HG02973 (cell line): ENCODE results near the gene TIMM22.
"Not testable (repeated sequence)": the region's sequence is repeated elsewhere in the genome, so short reads cannot be mapped to it uniquely, and the experiment has no call there.

Source experiments
- ATAC-seq: cut with Tn5 transposase; IDR thresholded peaks from one replicate; pipeline ENCODE4 v1.9.1; 2021; ENCODE audit warnings: moderate library complexity; ENCODE audit not compliant: unreplicated experiment

TIMM22 gene

DNA sequence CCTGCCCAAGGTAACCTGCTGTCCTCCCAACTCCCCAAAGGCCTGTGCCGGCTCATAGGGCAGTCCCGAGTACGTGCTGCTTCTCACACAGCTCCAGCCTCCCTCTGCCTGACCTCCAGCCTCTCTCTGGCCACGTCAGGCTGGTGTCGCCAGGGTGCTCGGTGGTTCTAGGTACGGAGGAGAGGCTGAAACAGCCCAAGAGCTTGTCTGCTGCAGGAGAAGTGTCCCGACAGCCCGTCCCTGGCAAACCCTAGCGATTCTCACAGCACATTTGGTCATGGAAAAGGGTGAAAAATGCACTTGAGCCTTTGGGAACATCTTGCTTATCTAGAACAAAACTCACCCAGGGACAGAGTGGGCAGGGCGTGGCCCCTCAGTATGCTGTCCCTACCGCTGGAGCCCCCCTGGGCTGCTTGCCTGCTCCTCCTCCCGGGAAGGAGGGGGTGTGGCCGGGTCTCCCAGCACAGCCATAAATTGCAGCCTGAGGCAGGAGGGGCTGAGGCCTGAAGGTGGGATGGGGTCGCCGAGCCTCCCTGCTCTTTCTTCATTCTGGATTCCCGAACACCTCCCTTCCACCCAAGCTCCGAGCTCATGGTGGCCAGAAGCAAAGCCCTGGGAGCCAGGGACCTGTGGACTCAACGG is 40.4 kb downstream of the TIMM22 start:
- no peak for ATAC-seq

DNA sequence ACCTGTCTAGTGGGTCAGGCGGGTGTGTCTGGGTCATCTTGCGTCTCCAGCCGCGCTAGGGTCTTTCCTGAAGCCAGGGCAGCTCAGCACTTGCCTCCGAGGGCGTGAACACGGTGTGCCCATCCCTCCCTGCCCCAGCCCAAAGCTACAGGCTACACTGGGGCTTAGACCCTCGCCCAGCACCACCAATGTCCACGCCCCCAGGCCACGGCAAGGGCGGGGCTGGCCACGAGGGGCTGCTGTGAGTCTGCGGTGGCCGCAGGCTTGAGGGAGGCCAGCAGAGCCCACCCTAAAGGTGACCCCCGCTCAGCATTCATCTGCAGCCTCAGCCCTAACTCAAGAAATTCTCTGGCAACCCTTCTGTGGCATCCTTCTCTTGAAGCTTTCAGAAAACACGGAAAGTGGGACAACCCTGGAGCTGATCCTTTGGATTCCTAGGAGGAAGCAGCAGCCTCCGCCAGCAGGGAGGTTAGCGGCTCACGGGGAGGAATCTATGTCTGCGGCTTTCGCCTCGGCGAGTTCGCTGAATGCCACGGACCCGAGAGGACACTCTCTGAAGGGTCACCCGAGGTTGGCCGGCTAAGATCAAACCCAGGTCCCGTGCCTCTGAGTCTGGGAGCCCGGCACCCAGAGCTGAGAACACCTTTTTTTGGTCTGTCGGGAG is 41.7 kb downstream of the TIMM22 start:
- no peak for ATAC-seq

DNA sequence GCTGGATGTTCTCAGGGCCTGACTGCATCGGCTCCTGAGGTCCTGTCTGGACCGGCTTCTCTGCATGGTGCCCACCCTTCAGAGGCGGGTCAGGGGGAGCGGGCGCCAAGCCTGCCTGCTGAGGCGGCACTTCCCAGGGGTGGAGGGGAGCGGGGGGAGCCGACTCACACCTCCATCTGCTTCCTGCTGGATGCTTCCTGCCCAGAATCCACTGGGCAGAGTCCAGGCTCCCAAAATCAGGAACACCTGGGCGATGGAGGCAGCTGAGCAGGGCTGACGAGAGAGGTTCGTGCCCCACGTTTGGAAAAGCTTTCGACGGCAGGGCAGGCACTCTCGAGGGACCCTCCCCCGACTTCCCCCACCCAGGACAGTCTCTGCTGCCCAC is 42.2 kb downstream of the TIMM22 start:
- no peak for ATAC-seq

DNA sequence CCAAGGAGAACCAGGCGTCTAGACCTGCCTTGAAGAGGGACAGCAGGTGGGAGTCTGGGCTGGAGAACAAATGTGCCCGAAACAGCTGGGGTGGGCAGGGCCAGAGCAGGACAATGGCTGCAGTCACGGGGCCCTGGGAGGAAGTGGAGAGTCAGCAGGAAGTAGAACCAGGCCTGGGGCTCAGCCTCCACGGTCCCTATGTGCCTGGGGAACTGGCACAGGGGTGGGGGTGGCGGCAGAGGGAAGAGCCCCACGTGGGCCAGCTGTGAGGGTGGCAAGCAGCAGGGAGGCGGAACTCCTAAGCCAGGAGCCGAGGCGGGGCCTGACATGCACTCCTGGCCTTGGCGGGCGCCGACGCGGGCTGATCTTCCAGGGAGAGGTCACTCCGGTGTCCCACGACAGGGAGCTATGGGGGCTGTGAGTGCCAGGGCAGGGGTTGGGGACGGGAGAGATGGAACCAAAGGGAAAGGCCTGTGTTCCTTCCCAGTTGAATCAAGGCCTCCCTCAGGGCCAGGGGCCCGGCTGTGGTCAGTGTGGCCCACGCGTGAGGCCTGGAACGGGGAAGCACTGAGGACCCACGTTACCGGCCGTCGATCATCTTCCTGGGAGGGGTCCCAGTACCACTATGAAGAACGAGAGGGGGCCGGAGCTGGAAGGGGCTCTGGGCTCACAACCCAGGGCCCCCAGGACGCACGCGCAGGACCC is 42.7 kb downstream of the TIMM22 start:
- ATAC-seq, result no peak

DNA sequence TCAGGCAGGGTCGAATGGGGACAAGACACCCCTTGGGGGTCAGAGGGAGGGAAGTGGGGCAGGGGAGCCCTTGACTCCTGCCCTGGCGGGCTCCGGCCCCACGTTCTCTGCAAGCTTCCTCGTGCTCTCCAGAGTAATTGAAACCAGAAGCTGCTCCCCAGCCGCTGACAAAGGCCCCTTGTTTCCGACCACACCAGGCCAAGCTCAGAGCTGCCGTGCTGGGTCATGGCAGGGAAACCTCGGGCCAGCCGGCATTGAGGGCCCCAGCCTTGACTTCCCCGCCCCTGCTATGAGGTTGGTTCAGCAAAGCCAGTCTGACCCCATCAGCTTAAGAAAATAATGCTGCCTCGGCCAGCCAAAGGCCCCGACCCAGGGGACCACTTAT is 43.3 kb downstream of the TIMM22 start:
- ATAC-seq, result no peak

DNA sequence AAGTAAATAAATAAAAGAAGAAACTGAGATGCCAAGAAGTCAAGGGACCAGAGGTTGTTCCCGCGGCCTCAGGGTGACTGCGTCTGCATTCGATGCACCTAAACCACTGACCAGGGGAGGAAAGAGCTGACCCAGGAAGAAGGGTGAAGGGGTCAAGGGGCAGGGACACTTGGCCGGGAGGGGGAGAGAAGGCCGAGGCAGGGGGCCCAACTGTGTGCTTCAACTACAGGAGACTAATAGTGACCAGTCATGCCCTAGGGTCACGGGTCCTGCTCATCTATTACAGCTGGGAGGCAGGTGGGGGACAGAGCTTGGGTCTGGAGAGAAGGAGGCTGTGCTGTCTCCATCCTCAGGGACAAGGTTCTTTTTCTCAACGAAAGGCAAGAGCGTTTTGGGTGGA is 44.8 kb downstream of the TIMM22 start:
- no peak for ATAC-seq

DNA sequence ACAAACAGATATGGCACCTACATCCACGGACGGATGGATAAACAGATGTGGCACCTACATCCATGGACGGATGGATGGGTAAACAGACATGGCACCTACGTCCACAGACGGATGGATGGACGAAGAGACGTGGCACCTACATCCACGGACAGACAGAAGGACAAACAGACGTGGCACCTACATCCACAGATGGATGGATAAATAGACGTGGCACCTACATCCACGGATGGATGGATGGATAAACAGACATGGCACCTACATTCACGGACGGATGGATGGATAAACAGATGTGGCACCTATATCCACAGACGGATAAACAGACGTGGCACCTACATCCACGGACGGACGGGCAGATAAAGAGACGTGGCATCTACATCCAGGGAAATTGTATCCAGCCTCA is 45.6 kb downstream of the TIMM22 start:
- no peak for ATAC-seq

DNA sequence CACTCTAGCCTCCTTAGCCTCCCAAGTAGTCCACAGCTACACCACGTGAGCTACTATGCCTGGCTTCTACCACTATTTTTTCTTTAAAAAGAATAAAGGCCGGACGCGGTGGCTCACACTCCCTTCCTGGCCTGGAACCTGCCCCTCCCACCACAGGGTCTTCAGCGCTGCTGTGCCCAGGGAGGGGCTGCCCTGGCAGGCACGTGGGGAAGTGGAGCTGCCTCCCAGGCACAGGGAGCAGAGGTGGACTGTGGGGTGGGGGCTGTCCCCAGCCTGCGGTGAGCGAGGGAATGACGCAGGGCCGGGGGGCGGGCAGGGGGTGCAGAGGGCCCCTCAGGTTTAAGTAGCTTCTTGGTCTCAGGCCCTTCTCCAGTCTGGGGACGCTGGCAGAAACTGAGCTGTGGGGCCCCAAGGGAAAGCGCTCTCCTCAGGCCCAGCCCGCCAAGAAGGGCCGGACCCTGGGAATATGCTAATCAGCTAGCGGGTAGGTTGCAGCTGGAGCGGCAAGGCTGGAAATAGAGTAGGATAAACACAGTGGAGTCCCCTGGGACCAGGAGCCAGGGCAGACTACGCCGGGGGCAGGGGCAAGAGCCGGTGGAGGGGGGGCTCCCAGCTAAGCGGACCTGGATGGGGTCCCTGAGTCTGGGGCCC is 46.8 kb downstream of the TIMM22 start:
- no peak for ATAC-seq

DNA sequence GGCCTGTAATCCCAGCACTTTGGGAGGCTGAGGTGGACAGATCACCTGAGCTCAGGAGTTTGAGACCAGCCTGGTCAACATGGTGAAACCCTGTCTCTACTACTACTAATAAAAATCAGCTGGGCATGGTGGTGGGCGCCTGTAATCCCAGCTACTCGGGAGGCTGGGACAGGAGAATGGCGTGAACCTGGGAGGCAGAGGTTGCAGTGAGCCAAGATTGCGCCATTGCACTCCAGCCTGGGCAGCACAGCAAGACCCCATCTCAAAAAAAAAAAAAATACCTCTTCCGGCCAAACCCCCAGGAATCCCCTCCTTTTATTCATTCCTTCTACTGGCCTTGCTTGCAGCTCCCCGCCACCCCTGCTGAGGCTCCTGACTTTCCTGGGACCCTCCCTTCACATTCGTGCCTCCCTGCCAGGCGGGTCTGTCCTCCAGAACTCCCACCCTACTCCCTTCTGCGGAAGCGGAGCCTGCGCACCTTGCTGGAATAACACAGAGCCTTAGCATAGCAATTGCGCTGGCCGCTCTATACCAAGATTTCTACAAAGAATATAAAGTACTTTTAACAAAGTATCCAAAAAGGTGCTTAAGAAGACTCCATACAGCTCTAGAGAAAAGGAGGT is 47.6 kb downstream of the TIMM22 start:
- not testable (repeated sequence) for ATAC-seq

DNA sequence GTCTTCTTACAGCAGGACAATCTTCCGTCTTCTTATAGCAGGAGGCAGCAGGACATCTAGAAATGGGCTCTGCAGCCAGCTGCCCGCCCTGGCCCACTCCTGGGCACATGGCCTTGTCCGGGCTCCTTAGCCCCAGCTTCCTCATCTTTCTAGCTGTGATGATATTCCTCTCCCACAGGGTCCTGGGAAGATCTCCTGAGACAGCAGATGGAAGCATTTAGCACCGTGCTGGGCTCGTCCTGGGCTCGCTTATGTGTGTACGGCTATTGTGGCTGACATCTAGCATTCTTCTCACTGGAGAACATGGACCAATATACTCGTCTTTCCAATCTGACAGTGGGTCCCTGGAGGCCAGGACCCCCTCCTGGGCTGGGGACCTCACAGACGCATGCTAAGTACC is 48.5 kb downstream of the TIMM22 start:
- no peak for ATAC-seq

DNA sequence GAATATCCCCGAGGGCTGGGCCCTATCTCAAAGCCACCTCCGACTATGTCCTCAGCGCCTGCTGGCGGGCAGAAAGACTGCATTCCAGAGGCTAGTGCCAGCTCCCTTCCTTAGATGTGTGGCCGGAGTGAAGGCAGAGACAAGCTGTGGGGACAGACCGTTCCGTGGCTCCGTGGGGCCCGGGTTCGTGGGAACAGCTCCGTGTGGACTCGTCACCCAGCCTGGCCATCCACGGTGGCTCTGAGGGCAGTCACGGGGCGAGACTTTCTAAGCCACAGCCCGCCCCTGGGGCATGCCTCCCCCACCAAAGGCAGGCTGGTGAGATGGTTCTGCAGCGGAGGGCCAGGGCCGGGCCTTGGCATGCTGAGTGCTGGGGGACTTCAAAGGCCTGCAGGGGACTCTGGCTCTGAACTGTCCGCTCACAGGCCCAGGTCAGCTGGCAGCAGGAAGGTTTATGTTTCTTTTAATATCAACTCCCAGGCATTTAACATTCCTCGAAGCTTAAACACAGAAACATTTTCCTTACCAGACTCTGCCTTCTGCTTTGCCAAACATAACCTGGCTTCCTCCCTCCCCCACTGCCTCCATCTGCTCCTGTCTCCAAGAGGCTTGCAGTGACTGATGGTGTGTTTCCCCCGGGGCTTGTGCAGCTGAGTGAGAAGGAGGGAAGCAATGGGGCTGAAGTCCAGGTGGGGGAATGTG is 50.4 kb downstream of the TIMM22 start:
- no peak for ATAC-seq

DNA sequence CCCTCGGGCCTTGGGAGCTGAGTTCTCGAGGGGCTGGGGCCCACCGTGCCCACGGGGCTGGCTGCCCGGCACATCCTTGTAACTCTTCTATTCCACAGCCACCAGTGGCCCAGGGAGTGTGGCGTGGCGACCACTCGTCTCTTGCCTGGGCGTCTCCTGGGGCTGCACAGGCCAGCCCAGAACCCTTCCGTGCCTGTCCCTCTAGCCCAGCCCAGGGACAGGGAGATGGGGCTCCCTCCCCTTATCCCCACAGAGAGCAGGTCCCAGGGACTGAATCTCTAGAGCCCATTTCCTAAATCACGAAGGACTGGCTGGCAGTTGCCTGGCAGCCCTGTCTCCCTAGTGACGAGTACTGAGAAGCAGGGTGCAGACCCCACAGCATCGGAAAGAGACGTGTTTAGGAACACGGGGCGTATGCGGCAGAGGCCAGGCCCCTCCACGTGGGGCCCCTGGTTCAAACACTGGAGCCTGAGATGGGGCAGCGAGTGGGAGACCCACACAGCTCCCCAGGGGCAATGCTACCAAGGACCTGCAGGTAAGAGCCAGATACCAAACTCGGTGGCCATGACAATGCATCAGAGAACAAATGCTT is 51.0 kb downstream of the TIMM22 start:
- ATAC-seq, result no peak

DNA sequence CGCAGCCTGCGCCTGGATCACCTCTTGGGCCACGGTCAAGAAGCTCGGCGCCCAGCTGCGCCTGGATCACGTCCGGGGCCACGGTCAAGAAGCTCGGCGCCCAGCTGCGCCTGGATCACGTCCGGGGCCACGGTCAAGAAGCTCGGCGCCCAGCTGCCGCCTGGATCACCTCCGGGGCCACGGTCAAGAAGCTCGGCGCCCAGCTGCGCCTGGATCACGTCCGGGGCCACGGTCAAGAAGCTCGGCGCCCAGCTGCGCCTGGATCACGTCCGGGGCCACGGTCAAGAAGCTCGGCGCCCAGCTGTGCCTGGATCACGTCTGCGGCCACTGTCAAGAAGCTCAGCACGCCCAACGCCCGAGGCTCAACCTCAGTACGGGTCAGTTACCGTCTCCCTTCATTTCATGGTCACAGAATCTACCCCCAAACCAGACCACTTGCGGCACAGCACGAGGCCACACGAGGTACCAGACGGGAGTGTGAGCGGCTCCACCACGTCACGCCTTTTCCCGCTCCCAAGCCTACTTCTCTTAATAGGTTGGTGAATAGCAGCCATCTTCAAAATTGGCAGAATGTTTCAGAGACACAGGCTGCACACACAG is 51.7 kb downstream of the TIMM22 start:
- ATAC-seq, result not testable (repeated sequence)

DNA sequence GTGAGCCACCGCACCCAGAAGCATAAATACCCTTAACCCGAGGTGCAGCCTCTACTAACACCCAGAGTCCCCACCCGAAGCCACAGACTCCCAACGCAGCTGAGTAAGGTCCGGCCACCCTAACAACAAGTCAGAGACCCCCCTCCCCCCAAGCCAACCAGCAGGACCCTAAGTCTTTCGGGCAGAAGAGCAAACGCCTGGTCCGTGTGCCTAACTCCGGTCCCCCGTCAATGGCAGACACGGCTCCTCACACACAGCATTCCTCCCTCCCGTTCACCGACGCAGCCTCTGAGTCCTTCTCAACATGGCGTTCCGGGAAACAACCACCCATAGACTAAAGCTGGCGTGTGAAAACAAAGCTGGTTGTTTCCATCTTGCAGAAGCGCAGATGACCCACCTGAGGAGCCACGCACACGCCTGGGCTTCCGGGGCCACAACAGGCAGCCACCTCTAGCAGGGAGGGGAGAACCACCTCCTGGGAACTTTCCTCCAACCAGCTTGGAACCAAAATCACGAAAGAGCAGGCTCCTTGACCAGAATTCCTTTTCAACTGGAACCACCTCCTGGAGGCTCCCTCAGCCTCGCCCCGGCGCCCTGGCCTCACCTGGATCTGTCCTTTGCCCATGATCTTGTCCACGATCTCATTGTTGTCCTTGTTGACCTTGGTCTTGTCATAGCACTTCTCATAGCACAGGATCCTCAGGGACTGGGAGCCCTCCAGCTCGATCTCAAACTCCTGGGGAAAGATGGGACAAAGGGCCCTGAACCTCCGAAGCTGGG is 52.7 kb downstream of the TIMM22 start:
- ATAC-seq, result no peak

DNA sequence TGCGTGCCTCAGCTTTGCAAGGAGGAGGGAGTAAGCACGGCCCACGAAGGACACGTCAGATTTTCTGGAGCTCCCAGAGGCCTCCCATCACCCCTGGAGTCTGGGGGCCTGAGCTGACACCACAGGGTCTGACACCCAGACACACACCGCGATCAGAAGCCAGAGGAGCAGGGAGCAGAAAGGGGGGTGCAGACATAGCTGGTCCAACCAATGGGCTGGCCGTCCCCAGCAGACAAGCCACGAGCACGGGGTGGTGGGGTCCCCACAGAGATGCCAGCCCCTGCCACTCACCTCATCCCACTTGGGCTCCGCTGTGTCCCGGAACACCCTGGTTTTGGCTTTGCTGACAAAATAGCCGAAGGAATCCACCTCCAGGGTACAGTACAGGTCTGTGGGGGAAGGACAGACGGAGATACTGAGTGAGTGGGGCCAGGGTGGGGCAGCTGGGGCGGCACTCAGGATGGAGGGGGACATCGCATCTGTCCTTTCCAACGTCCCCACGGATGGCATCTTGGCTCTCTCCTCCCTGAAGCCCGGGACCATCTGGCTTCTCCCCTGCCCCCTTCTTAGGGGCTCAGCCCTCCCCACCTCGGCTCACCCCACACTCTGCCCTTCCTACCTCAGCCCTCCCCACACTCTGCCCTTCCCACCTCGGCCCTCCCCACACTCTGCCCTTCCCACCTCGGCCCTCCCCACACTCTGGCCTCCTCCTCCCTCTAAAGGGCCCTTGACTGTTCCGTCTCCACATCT is 53.5 kb downstream of the TIMM22 start:
- ATAC-seq, result no peak

DNA sequence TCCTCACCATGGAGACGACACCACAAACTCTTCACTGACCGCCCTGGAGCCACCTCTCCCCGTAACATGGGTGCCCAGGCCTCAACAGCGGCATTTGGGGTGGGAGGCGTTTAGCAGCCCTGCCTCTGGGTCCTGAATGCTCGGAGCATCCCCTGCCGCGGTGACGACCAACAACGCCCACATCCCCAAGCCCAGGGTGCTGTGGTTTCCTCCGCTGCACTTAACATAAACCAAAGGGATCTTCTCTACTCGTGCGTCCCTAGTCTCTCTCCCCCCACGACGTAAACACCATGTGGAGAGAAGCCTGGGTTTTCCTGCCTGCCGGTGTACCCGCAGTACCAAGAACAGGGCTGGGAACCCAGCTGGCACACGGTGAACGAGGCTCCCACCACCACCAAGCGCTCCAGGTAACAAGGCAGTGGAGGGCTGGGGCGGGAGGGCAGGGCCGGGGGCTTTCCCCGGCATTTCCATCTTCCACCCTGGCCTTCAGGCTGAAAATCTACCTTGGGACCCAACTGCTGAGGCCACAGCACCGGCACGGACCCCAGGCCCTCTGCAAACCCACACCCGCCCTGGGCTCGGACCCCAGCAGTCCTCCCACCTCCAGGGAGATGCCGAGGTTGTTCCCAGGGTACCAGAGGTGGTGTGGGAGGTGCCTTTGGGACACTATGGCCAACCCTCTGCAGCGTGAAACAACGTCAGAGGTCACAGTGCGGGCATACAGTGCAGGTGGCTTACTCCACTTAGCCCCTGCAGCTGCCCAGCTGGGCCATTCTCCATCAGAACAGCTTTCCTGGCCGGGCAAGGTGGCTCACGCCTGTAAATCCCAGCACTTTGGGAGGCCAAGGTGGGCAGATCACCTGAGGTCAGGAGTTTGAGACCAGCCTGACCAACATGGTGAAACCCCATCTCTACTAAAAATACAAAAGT is 54.3 kb downstream of the TIMM22 start:
- ATAC-seq, result no peak
